WTC11 (cell line): ENCODE measurements around the gene ADGRV1. TPM values are rescaled to one million over a fixed set of nuclear protein-coding genes. Genes with fewer than 3 reads are reported as not detected.
"Not testable (repeated sequence)": the region's sequence is repeated elsewhere in the genome, so short reads cannot be mapped to it uniquely, and the experiment has no call there.

Experiments used
- ATAC-seq: fragments of 200-7000 bp; cut with Tn5 transposase; 2 replicates; pipeline ENCODE4 v1.10.0; 2021; ENCODE audit warnings: mild to moderate bottlenecking, moderate library complexity
- CTCF ChIA-PET: fragments of 300-600 bp; sonication (Branson Sonifier 250); formaldehyde crosslinking; loops from one replicate; lab custom pipeline; 2021; ENCODE audit warnings: antibody characterized with exemption; lab: Charles Lee
- POLR2A ChIA-PET: fragments of 350-600 bp; sonication (Branson Sonifier 250); formaldehyde crosslinking; loops from one replicate; lab custom pipeline; 2021; ENCODE audit warnings: antibody characterized with exemption; lab: Charles Lee
- DNase-seq: peaks from one replicate; pipeline ENCODE4 v3.0.0; 2021; ENCODE audit warnings: low spot score
- H3K27ac Mint-ChIP-seq: 2 replicates; pipeline ENCODE4 v1.8.0; 2021; ENCODE audit warnings: mixed read lengths
- H3K27me3 Mint-ChIP-seq: 2 replicates; pipeline ENCODE4 v1.8.0; 2021; ENCODE audit warnings: low read depth, mild to moderate bottlenecking, moderate library complexity, mixed read lengths
- H3K36me3 Mint-ChIP-seq: 2 replicates; pipeline ENCODE4 v1.8.0; 2021; ENCODE audit warnings: mixed read lengths
- H3K4me1 Mint-ChIP-seq: 2 replicates; pipeline ENCODE4 v1.8.0; 2022; ENCODE audit warnings: mixed read lengths
- H3K4me3 Mint-ChIP-seq: 2 replicates; pipeline ENCODE4 v1.8.0; 2021; ENCODE audit warnings: mild to moderate bottlenecking, moderate library complexity, mixed read lengths
- H3K9me3 Mint-ChIP-seq: 2 replicates; pipeline ENCODE4 v1.8.0; 2021; ENCODE audit warnings: mixed read lengths
- AFF4 ChIP-seq: sonication (generic); formaldehyde crosslinking; IDR thresholded peaks from 2 replicates; pipeline ENCODE4 v1.8.1; 2023; ENCODE audit warnings: mild to moderate bottlenecking, missing genetic modification reagents, borderline replicate concordance
- E2F1 ChIP-seq: sonication (generic); formaldehyde crosslinking; IDR thresholded peaks from 2 replicates; pipeline ENCODE4 v1.8.0; 2022; ENCODE audit warnings: mild to moderate bottlenecking, missing genetic modification reagents
- E2F5 ChIP-seq: sonication (generic); formaldehyde crosslinking; IDR thresholded peaks from 2 replicates; pipeline ENCODE4 v1.8.1; 2022; ENCODE audit warnings: mild to moderate bottlenecking, moderate library complexity, missing genetic modification reagents
- FOXP1 ChIP-seq: sonication (generic); formaldehyde crosslinking; IDR thresholded peaks from 2 replicates; pipeline ENCODE4 v1.8.0; 2022; ENCODE audit warnings: missing genetic modification reagents, mild to moderate bottlenecking, moderate library complexity, borderline replicate concordance
- FOXP4 ChIP-seq: sonication (generic); formaldehyde crosslinking; IDR thresholded peaks from 2 replicates; pipeline ENCODE4 v1.8.0; 2022; ENCODE audit warnings: mild to moderate bottlenecking, missing genetic modification reagents
- GABPB1 ChIP-seq: sonication (generic); formaldehyde crosslinking; IDR thresholded peaks from 2 replicates; pipeline ENCODE4 v1.8.1; 2023; ENCODE audit warnings: mild to moderate bottlenecking, missing genetic modification reagents
- HMGA2 ChIP-seq: fragments of 250-450 bp; sonication (Bioruptor Pico); IDR thresholded peaks from 2 replicates; pipeline ENCODE4 v1.4.0; 2021; ENCODE audit warnings: mild to moderate bottlenecking, moderate library complexity
- HMGXB4 ChIP-seq: sonication (generic); formaldehyde crosslinking; IDR thresholded peaks from 2 replicates; pipeline ENCODE4 v1.8.1; 2023; ENCODE audit warnings: mild to moderate bottlenecking, moderate library complexity, missing genetic modification reagents
- JUN ChIP-seq: sonication (generic); formaldehyde crosslinking; IDR thresholded peaks from 2 replicates; pipeline ENCODE4 v1.8.0; 2023; ENCODE audit warnings: mild to moderate bottlenecking, missing genetic modification reagents
- MXD4 ChIP-seq: fragments of 250-450 bp; sonication (Bioruptor Pico); IDR thresholded peaks from 2 replicates; pipeline ENCODE4 v1.8.0; 2021; ENCODE audit warnings: mild to moderate bottlenecking, moderate library complexity, borderline replicate concordance
- NR3C1 ChIP-seq: sonication (generic); formaldehyde crosslinking; conservative IDR thresholded peaks from 2 replicates; pipeline ENCODE4 v1.8.1; 2023; ENCODE audit warnings: low read depth, mild to moderate bottlenecking, missing genetic modification reagents
- SMAD3 ChIP-seq: sonication (generic); formaldehyde crosslinking; IDR thresholded peaks from 2 replicates; pipeline ENCODE4 v1.8.0; 2022; ENCODE audit warnings: missing genetic modification reagents, mild to moderate bottlenecking, borderline replicate concordance
- ZMAT4 ChIP-seq: fragments of 250-450 bp; sonication (Bioruptor Pico); IDR thresholded peaks from 2 replicates; pipeline ENCODE4 v1.9.0; 2021; ENCODE audit warnings: mild to moderate bottlenecking
- ZNF281 ChIP-seq: sonication (generic); formaldehyde crosslinking; IDR thresholded peaks from 2 replicates; pipeline ENCODE4 v1.8.0; 2023; ENCODE audit warnings: mild to moderate bottlenecking, missing genetic modification reagents
- total RNA-seq: library from RNA; stranded (reverse); gene quantifications from 3 replicates; pipeline ENCODE4 v1.2.3, GENCODE V29; 2021

The ADGRV1 gene
- total RNA-seq, 1 experiment from 2014 or later = 74.5 TPM

- no peak for TF ChIP-seq AFF4 (CRISPR knock-in tag)
- TF ChIP-seq FOXP1 = no peak
- TF ChIP-seq ZNF281 (CRISPR knock-in tag) = no peak
- no peak for TF ChIP-seq E2F1 (CRISPR knock-in tag)
- no peak for TF ChIP-seq FOXP4 (CRISPR knock-in tag)
Measured at GRCh38 chr5:91049800-91050199, 491.2 kb downstream of the ADGRV1 start (continued).

GRCh38 chr5:91052411-91052810, 493.8 kb downstream of the ADGRV1 start:
- not testable (repeated sequence) for H3K27ac Mint-ChIP-seq, H3K27me3 Mint-ChIP-seq, H3K9me3 Mint-ChIP-seq

GRCh38 chr5:91052977-91053740, 494.6 kb downstream of the ADGRV1 start:
- no peak overlapping the region for H3K4me3 Mint-ChIP-seq
- no peaks in the 10 kb centered on the region for H3K27me3 Mint-ChIP-seq
- POLR2A ChIA-PET = no interaction called here
- CTCF ChIA-PET = no interaction called here
- ATAC-seq (no peak), DNase-seq (no peak)
- no peaks in the 10 kb centered on the region for H3K9me3 Mint-ChIP-seq
- H3K4me1 Mint-ChIP-seq = peaks cover 11% of the 10 kb centered on the region
- H3K36me3 Mint-ChIP-seq = no peaks in the 10 kb centered on the region
- no peak overlapping the region for H3K27ac Mint-ChIP-seq
- TF ChIP-seq JUN (CRISPR knock-in tag) (no peak), E2F5 (no peak), HMGA2 (CRISPR knock-in tag) (no peak), SMAD3 (CRISPR knock-in tag) (no peak), GABPB1 (no peak), AFF4 (CRISPR knock-in tag) (no peak), MXD4 (CRISPR knock-in tag) (no peak), NR3C1 (CRISPR knock-in tag) (no peak), HMGXB4 (CRISPR knock-in tag) (no peak), ZMAT4 (CRISPR knock-in tag) (no peak)

More at GRCh38 chr5:91052411-91052810, 493.8 kb downstream of the ADGRV1 start:
- ATAC-seq, DNase-seq, H3K4me3 Mint-ChIP-seq, CTCF ChIA-PET, POLR2A ChIA-PET, H3K36me3 Mint-ChIP-seq, H3K4me1 Mint-ChIP-seq: not testable (repeated sequence)
